Measurements from ENCODE around the gene UGT3A1.

DNA sequence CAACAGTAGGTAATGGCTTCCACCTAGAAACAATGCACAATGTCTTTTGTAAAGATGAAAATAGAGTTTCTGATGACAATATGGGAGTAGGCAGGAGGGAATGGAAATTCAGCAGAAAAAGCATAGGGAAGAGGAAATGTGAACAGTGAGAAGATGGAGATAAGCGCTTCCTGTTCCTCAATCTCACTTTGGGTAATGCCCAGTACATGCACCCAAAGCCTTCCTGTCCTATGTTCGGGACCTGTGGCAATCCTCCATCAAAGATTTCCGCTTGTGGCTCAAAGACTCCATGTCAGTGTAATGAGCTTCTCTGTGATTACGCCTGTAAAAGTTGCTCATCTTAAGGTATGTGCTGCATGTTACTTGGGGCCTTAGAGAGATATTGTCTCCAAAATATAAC is 2.7 kb downstream of the UGT3A1 start:
- TF ChIP-seq, protein P1, sequence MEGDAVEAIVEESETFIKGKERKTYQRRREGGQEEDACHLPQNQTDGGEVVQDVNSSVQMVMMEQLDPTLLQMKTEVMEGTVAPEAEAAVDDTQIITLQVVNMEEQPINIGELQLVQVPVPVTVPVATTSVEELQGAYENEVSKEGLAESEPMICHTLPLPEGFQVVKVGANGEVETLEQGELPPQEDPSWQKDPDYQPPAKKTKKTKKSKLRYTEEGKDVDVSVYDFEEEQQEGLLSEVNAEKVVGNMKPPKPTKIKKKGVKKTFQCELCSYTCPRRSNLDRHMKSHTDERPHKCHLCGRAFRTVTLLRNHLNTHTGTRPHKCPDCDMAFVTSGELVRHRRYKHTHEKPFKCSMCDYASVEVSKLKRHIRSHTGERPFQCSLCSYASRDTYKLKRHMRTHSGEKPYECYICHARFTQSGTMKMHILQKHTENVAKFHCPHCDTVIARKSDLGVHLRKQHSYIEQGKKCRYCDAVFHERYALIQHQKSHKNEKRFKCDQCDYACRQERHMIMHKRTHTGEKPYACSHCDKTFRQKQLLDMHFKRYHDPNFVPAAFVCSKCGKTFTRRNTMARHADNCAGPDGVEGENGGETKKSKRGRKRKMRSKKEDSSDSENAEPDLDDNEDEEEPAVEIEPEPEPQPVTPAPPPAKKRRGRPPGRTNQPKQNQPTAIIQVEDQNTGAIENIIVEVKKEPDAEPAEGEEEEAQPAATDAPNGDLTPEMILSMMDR (IDR thresholded peaks at IDR 0.05 in 4 of 5, conservative IDR thresholded peaks at IDR 0.05 in 1 of 5), result no peak
- no peak for TF ChIP-seq POLR2A (IDR thresholded peaks at IDR 0.05)
